GM12878 (cell line): ENCODE results near the gene AGPAT4. TPM values are rescaled to one million over a fixed set of nuclear protein-coding genes. Genes with fewer than 3 reads are reported as not detected.

Source experiments
- ATAC-seq: fragments of 200-7000 bp; cut with Tn5 transposase; 3 replicates; pipeline ENCODE4 v1.9.1; 2020; ENCODE audit warnings: mild to moderate bottlenecking, moderate library complexity
- BruUV-seq: library from RNA; stranded (reverse); fragments of 400-500 nt; replicated peaks from 2 replicates; lab custom pipeline; 2021; lab: Mats Ljungman, UMichigan
- CTCF ChIA-PET: fragments of 300-600 bp; sonication (Branson Sonifier 250); formaldehyde crosslinking; extraction: SDS; loops from one replicate; lab custom pipeline; 2021; ENCODE audit warnings: inconsistent platforms; lab: Yijun Ruan, JAX
- POLR2A ChIA-PET: fragments of 350-600 bp; formaldehyde crosslinking; extraction: SDS; loops from one replicate; lab custom pipeline; 2021; ENCODE audit warnings: inconsistent platforms; lab: Charles Lee
- RAD21 ChIA-PET: fragments of 300-600 bp; sonication (Branson Sonifier 250); formaldehyde crosslinking; loops from one replicate; lab custom pipeline; 2023; ENCODE audit warnings: antibody characterized with exemption; ENCODE audit not compliant: unreplicated experiment; lab: Charles Lee
- SMC1A ChIA-PET: fragments of 300-600 bp; sonication (Branson Sonifier 250); formaldehyde crosslinking; loops from one replicate; lab custom pipeline; 2023; ENCODE audit not compliant: unreplicated experiment, uncharacterized antibody; lab: Charles Lee
- DNase-seq: peaks from one replicate; pipeline ENCODE4 v3.0.0-alpha.2; 2011; ENCODE audit warnings: low read depth, low spot score
- FAIRE-seq: peaks from 3 replicates; lab custom pipeline; 2011; peaks lifted over from hg19 to GRCh38; lab: Jason Lieb, UNC
- H2AFZ ChIP-seq: 2 replicates; pipeline ENCODE4 v1.6.0; 2011; ENCODE audit warnings: low read depth, low read length, control low read depth; ENCODE audit not compliant: control insufficient read depth
- H3K27ac ChIP-seq: 2 replicates; pipeline ENCODE4 v1.5.1; 2011; ENCODE audit warnings: control low read depth; ENCODE audit not compliant: control insufficient read depth, insufficient read depth
- H3K27me3 ChIP-seq, 2 experiments: replicated peaks in 1 of 2; 2 replicates each; pipeline versions ENCODE4 v1.6.0 to v1.6.1; 2011; ENCODE audit warnings: low read length in 1 of 2; ENCODE audit not compliant: control insufficient read depth in 2 of 2, insufficient read depth in 2 of 2
- H3K36me3 ChIP-seq, 2 experiments: 2 replicates each; pipeline ENCODE4 v1.5.1; 2011; ENCODE audit warnings: low read length in 1 of 2; ENCODE audit not compliant: control insufficient read depth in 2 of 2, insufficient read depth in 2 of 2
- H3K4me1 ChIP-seq: 2 replicates; pipeline ENCODE4 v1.6.1; 2011; ENCODE audit warnings: mild to moderate bottlenecking, low read length, moderate library complexity, mixed read lengths; ENCODE audit not compliant: control insufficient read depth, insufficient read depth
- H3K4me2 ChIP-seq: 2 replicates; pipeline ENCODE4 v1.6.0; 2011; ENCODE audit warnings: control low read depth; ENCODE audit not compliant: control insufficient read depth, insufficient read depth
- H3K4me3 ChIP-seq: fragments of 200-600 bp; sonication (generic); 2 replicates; pipeline ENCODE4 v1.5.1; 2016
- H3K79me2 ChIP-seq: 2 replicates; pipeline ENCODE4 v1.6.0; 2011; ENCODE audit warnings: low read length; ENCODE audit not compliant: control insufficient read depth, insufficient read depth
- H3K9ac ChIP-seq: 2 replicates; pipeline ENCODE4 v1.8.0; 2011; ENCODE audit warnings: low read length, control low read depth, mixed read lengths; ENCODE audit not compliant: control insufficient read depth, insufficient read depth
- H3K9me3 ChIP-seq: replicated peaks from 3 replicates; pipeline ENCODE4 v1.5.1; 2011; ENCODE audit warnings: mild to moderate bottlenecking, low read length; ENCODE audit not compliant: control insufficient read depth, insufficient read depth
- H4K20me1 ChIP-seq: 2 replicates; pipeline ENCODE4 v1.6.0; 2011; ENCODE audit not compliant: control insufficient read depth, insufficient read depth
- MTA2 ChIP-seq: fragments of 450-650 bp; IDR thresholded peaks from 2 replicates; pipeline ENCODE4 v1.6.1; 2016; ENCODE audit warnings: low read depth, mild to moderate bottlenecking, moderate library complexity
- WGBS: methylation state at CpG from one replicate; pipeline ENCODE4 v1.1.6; 2016; ENCODE audit warnings: low lambda C conversion rate; ENCODE audit not compliant: insufficient replicate concordance, insufficient coverage; ENCODE audit errors: missing lambda C conversion rate; 5-methylcytosine and 5-hydroxymethylcytosine counted together
- in situ Hi-C: fragments of 300-500 bp; cut with MboI; formaldehyde crosslinking; loops from 9 replicates; pipeline ENCODE4 v1.14.3; 2018; ENCODE audit warnings: mixed read lengths
- intact Hi-C: fragments of 100-400 bp; cut with micrococcal nuclease; formaldehyde crosslinking; loops from one replicate; pipeline ENCODE4 v1.14.2; 2022; ENCODE audit not compliant: unreplicated experiment
- polyA plus RNA-seq, 11 experiments: library from polyadenylated mRNA; depleted of rRNA in 4 of 11; unstranded in 6 of 11; stranded (reverse) in 5 of 11; fragments of >200 nt; fragmentation: Nextera tagmentation in 4 of 11; fragmentation: Illumina TruSeq in 1 of 11; extraction: Ambion mirVana in 4 of 11; extraction: Trizol in 1 of 11; gene quantifications; 1 replicate in 1 of 11; 2 replicates in 10 of 11; pipeline versions ENCODE4 v1.2.1 to v1.2.3, GENCODE V29; 2011 to 2016; ENCODE audit warnings: inconsistent platforms in 2 of 11, missing spikeins in 2 of 11, low read depth in 1 of 11
- total RNA-seq, 4 experiments: library from RNA; depleted of rRNA in 3 of 4; stranded (reverse); fragments of >200 nt in 3 of 4; fragmentation: Illumina TruSeq in 1 of 4; extraction: Trizol in 1 of 4; gene quantifications; 2 replicates each; pipeline versions ENCODE4 v1.2.1 to v1.2.3, GENCODE V29; 2013 to 2021
- TF ChIP-seq, protein P1 (sequence below): IDR thresholded peaks from 2 replicates; pipeline ENCODE4 v1.6.1; 2012; ENCODE audit warnings: improper control_type of control experiment, low read depth, low read length; ENCODE audit not compliant: insufficient replicate concordance

AGPAT4 gene
- total and polyA plus RNA-seq, 10 of the 15 experiments (the other 5 are each of a cell fraction or from before 2014, with no cell fraction given), result 0.34 to 2.2 (median 1.3) TPM

DNA sequence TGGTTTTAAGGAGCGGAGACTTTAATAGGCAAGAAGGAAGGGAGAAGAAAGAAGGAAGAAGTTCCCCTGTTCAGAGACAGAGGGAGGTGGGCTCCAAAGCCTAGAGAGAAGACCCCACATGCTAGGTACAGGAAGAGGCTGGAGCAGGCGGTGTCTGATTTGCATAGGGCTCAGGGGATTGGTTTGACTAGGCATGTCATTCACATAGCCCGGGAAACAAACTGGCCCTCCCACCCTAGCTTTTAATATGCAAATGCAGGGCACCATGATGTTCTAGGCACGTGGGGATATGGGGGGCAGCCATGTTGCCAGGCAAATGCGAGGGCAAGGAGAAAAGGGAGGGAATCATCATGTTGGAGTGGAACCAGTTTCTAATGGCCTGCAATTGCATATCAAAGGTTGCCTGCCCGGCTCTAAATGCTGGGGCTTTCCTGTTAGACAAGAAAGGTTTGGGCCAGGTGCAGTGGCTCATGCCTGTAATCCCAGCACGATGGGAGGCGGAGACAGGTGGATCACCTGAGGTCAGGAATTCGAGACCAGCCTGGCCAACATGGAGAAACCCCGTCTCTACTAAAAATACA, 34.3 kb upstream of the AGPAT4 start:
- Histone ChIP-seq H3K36me3 (no peaks in the 10 kb centered on the region), H3K4me3 (no peak overlapping the region), H2AFZ (no peak overlapping the region), H3K4me2 (no peak overlapping the region), H3K27ac (no peak overlapping the region), H4K20me1 (no peaks in the 10 kb centered on the region), H3K27me3 (no peaks in the 10 kb centered on the region), H3K4me1 (no peaks in the 10 kb centered on the region)
- ChIA-PET SMC1A (interaction anchor here (1.0 kb wide), 1 partner anchor 11 kb away, joined by 3 read pairs; no protein-coding TSS in a partner anchor), CTCF (no interaction called here), POLR2A (no interaction called here)
- BruUV-seq, result no TSS peak
- no peak for FAIRE-seq
- WGBS, result 33% methylated on average over 10 of the region's 10 CpGs
- ATAC-seq, result no peak
- intact Hi-C loops, result no loop called here
- TF ChIP-seq, protein P1, sequence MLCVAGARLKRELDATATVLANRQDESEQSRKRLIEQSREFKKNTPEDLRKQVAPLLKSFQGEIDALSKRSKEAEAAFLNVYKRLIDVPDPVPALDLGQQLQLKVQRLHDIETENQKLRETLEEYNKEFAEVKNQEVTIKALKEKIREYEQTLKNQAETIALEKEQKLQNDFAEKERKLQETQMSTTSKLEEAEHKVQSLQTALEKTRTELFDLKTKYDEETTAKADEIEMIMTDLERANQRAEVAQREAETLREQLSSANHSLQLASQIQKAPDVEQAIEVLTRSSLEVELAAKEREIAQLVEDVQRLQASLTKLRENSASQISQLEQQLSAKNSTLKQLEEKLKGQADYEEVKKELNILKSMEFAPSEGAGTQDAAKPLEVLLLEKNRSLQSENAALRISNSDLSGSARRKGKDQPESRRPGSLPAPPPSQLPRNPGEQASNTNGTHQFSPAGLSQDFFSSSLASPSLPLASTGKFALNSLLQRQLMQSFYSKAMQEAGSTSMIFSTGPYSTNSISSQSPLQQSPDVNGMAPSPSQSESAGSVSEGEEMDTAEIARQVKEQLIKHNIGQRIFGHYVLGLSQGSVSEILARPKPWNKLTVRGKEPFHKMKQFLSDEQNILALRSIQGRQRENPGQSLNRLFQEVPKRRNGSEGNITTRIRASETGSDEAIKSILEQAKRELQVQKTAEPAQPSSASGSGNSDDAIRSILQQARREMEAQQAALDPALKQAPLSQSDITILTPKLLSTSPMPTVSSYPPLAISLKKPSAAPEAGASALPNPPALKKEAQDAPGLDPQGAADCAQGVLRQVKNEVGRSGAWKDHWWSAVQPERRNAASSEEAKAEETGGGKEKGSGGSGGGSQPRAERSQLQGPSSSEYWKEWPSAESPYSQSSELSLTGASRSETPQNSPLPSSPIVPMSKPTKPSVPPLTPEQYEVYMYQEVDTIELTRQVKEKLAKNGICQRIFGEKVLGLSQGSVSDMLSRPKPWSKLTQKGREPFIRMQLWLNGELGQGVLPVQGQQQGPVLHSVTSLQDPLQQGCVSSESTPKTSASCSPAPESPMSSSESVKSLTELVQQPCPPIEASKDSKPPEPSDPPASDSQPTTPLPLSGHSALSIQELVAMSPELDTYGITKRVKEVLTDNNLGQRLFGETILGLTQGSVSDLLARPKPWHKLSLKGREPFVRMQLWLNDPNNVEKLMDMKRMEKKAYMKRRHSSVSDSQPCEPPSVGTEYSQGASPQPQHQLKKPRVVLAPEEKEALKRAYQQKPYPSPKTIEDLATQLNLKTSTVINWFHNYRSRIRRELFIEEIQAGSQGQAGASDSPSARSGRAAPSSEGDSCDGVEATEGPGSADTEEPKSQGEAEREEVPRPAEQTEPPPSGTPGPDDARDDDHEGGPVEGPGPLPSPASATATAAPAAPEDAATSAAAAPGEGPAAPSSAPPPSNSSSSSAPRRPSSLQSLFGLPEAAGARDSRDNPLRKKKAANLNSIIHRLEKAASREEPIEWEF, result no peak
- no peak for TF ChIP-seq MTA2
- TF ChIP-seq, all 136 proteins: peak for 0
- in situ Hi-C loops, result no loop called here
- no peaks in the 10 kb centered on the region for H3K9me3 ChIP-seq
- no peak overlapping the region for H3K9ac ChIP-seq
- no peak for DNase-seq
- RAD21 ChIA-PET, result no interaction called here
- H3K79me2 ChIP-seq, result no peaks in the 10 kb centered on the region
